ENCODE data around the gene ACY1.

GRCh38 chr3:52018319-52019000 lies 35.1 kb downstream of the ACY1 start:
- TF ChIP-seq POLR2AphosphoS5 (IDR thresholded peaks at IDR 0.05; ENCODE audit: borderline replicate concordance, low read depth, low read length) (no peak), EZH2 (IDR thresholded peaks at IDR 0.05) (no peak), FOXP2 (optimal IDR thresholded peaks at IDR 0.05; ENCODE audit: control extremely low read depth, extremely low read length, insufficient read depth) (no peak)

Data from SK-N-MC (cell line).